ENCODE results near the gene KCNQ5.
"Not testable (repeated sequence)": the region's sequence is repeated elsewhere in the genome, so short reads cannot be mapped to it uniquely, and the experiment has no call there.

The KCNQ5 gene

DNA sequence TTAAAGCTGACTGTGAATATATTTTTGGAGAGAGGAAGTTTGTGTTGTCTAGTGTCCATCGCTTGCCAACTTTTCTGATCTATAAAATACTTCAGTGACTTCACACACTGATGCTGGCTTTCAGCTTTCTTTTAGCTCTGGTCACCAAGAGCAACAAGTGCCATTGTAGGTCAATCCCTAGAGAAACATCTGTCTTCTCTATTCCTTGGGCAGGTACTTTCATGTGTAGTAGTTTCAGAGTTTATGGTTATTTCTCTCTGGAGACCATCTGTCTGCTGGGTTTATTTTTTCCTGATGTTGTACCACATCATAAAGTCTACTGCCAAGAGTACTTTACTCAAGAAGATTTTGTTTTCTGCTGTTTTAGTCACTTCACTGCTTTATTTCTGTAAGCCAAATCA lies 353.5 kb downstream of the KCNQ5 start:
- H3K27me3 Mint-ChIP-seq: no peaks in the 10 kb centered on the region
- no peaks in the 10 kb centered on the region for H3K4me1 Mint-ChIP-seq (ENCODE audit: low read depth)
- no peak overlapping the region for H3K4me3 Mint-ChIP-seq
- peaks cover 18% of the 10 kb centered on the region for H3K36me3 Mint-ChIP-seq
- no peaks in the 10 kb centered on the region for H3K9me3 Mint-ChIP-seq (ENCODE audit: low read depth)
- no peak overlapping the region for H3K27ac Mint-ChIP-seq

DNA sequence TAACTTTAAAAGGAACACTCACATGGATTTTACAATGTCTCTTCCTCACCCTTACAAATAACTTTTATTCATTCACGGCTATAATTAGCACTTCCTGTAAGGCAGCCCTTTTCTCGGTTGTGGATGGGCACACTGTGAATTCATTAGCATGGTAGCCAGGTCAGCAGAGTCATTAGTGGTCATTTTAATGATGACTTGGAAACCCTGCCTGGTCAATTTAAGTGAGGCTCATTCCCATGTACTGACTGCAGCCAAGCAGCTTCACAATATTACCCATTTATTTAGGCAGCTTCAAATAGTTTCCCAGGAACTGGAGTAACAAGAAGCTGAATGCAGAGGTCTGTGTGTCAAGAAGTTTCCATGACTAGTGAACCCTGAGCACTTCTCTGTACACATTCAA lies 354.6 kb downstream of the KCNQ5 start:
- Mint-ChIP-seq H3K4me3 (no peak overlapping the region), H3K27ac (no peak overlapping the region), H3K36me3 (peaks cover 18% of the 10 kb centered on the region), H3K27me3 (no peaks in the 10 kb centered on the region), H3K9me3 (ENCODE audit: low read depth) (peaks cover under 1% of the 10 kb centered on the region), H3K4me1 (ENCODE audit: low read depth) (no peaks in the 10 kb centered on the region)

DNA sequence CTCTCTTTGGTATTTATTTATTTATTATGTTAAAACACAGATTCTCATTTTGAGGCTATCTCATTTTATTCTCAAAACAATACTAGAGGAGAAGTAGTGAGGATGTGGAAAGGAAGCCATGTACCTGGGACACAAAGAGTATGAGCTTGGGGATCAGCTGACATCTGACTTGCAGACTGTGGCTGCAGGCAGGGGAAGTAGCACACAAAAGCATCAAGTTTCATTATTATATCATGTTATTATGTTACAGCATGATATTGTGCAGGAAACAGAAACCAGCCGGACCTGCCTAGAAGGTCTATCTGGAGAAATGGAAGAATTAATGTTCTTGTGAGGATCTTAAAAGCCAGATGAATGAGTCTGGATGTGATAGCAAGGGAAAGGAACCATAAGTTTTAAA lies 355.2 kb downstream of the KCNQ5 start:
- Mint-ChIP-seq H3K9me3 (ENCODE audit: low read depth) (peaks cover 3% of the 10 kb centered on the region), H3K36me3 (peaks cover 24% of the 10 kb centered on the region), H3K4me3 (no peak overlapping the region), H3K4me1 (ENCODE audit: low read depth) (no peaks in the 10 kb centered on the region), H3K27me3 (no peaks in the 10 kb centered on the region), H3K27ac (no peak overlapping the region)

DNA sequence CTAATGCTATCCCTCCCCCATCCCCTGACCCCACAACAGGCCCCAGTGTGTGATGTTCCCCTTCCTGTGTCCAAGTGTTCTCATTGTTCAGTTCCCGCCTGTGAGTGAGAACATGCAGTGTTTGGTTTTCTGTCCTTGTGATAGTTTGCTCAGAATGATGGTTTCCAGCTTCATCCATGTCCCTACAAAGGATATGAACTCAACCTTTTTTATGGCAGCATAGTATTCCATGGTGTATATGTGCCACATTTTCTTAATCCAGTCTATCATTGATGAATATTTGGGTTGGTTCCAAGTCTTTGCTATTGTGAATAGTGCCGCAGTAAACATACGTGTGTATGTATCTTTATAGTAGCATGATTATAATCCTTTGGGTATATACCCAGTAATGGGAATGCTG lies 356.9 kb downstream of the KCNQ5 start:
- not testable (repeated sequence) for H3K9me3 Mint-ChIP-seq (ENCODE audit: low read depth); H3K27me3 Mint-ChIP-seq; H3K27ac Mint-ChIP-seq; H3K4me3 Mint-ChIP-seq; H3K4me1 Mint-ChIP-seq (ENCODE audit: low read depth)
- H3K36me3 Mint-ChIP-seq: peaks cover 29% of the 10 kb centered on the region

DNA sequence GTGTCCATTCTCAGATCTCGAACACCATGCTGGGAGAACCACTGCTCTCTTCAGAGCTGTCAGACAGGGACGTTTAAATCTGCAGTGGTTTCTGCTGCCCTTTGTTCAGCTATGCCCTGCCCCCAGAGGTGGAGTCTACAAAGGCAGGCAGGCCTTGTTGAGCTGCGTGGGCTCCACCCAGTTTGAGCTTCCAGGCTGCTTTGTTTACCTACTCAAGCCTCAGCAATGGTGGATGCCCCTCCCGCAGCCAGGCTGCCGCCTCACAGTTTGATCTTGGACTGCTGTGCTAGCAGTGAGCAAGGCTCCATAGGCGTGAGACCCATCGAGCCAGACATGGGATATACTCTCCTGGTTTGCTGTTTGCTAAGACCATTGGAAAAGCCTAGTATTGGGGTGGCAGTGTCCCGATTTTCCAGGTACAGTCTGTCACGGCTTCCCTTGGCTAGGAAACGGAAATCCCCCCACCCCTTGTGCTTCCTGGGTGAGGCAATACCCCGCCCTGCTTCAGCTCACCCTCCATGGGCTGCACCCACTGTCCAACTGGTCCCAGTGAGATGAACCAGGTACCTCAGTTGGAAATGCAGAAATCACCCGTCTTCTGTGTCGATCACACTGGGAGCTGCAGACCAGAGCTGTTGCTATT lies 362.4 kb downstream of the KCNQ5 start:
- peaks cover 20% of the 10 kb centered on the region for H3K9me3 Mint-ChIP-seq (ENCODE audit: low read depth)
- not testable (repeated sequence) for H3K4me1 Mint-ChIP-seq (ENCODE audit: low read depth); H3K4me3 Mint-ChIP-seq; H3K27me3 Mint-ChIP-seq; H3K27ac Mint-ChIP-seq
- H3K36me3 Mint-ChIP-seq: peaks cover 28% of the 10 kb centered on the region

DNA sequence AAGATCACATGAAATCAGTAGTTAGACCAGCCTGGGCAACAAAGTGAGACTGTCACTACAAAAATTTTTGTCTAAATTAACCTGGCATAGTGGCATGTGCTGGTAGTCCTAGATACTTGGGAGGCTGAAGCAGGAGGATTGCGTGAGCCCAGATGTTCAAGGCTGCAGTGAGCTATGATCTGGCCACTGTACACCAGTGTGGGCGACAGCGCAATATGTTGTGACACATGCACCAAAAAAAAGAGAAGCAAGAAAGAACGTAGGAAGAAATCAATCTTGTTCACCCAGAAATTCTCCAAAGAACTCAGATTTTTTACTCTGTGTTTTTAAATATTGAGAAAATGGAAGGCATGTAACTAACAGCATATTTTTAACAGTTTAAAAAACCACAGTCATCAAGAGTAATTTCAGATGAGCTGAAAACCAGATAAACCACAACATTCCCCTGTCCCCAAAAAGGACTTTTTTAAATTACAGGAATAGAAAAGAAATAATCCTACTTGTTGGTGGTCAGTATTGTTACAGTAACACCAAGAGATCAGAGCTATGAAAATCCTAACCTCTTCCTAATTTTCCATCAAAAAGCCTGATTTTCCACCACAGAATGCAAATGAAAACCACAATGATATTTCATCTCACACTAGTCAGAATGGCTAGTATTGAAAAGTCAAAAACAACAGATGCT lies 363.3 kb downstream of the KCNQ5 start:
- no peak overlapping the region for H3K27ac Mint-ChIP-seq
- H3K27me3 Mint-ChIP-seq: no peaks in the 10 kb centered on the region
- no peak overlapping the region for H3K4me3 Mint-ChIP-seq
- peaks cover 20% of the 10 kb centered on the region for H3K9me3 Mint-ChIP-seq (ENCODE audit: low read depth)
- H3K4me1 Mint-ChIP-seq (ENCODE audit: low read depth): no peaks in the 10 kb centered on the region
- peaks cover 26% of the 10 kb centered on the region for H3K36me3 Mint-ChIP-seq

DNA sequence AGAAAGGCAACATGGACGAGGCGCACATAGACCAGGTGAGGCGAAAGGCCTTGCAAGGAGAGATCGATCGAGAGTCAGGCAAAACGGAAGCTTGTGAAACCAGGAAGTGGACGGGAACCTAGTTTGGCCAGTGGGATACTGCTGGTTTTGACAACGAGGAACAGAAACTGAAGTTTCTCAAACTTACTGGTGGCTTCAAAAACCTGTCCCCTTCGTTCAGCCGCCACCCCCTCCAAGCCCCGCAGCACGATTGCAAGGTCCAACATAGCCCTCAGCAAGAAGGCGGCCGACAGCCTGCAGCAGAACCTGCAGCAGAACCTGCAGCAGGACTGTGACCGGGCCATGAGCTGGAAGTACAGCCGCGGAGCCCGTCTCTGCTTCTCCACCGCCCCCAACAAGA lies 365.4 kb downstream of the KCNQ5 start:
- Mint-ChIP-seq H3K27ac (no peak overlapping the region), H3K27me3 (no peaks in the 10 kb centered on the region)

DNA sequence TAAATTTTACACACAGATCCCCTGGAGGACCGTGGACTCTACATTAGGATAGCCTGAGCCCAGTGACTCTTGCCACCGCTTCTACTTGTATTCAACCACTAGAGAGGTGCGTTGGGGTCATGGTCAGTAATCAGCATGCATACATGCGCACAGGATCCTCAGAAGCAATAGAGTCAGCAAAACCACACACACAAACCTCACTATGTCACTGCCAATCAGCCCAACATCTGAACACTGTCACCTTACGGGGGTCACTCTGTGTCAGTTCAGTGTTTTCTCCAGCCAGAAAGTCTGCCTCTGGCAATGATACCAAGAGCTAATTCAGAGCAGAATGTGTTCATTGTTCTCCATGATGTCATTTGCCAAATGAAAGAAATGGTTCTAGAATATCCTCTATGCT lies 378.1 kb downstream of the KCNQ5 start:
- no peaks in the 10 kb centered on the region for H3K9me3 Mint-ChIP-seq (ENCODE audit: low read depth)
- no peaks in the 10 kb centered on the region for H3K27me3 Mint-ChIP-seq
- H3K27ac Mint-ChIP-seq: no peak overlapping the region
- peaks cover 16% of the 10 kb centered on the region for H3K36me3 Mint-ChIP-seq
- H3K4me1 Mint-ChIP-seq (ENCODE audit: low read depth): no peaks in the 10 kb centered on the region
- no peak overlapping the region for H3K4me3 Mint-ChIP-seq

More for the DNA sequence above, 365.4 kb downstream of the KCNQ5 start:
- no peaks in the 10 kb centered on the region for H3K4me1 Mint-ChIP-seq (ENCODE audit: low read depth)
- H3K9me3 Mint-ChIP-seq (ENCODE audit: low read depth): peaks cover 17% of the 10 kb centered on the region
- H3K4me3 Mint-ChIP-seq: no peak overlapping the region
- peaks cover 18% of the 10 kb centered on the region for H3K36me3 Mint-ChIP-seq

DNA sequence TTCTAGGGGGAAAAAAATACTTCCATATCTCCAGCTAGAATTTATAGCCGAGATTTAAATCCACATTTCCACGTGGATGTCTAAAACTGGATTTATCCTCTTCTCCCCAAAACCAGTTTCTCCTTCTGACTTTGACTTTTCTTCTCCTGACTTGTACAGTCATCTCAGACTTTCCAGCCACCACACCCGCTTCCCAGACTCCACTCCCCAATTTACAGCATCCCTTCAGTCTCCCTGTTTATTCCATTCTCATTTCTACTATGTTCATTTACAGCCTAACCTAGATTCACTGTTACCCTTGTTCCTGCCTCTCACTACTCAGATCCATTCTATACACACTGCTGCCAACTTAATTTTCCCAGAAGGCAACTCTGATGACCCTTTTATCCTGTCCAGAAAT lies 378.6 kb downstream of the KCNQ5 start:
- Mint-ChIP-seq H3K4me3 (no peak overlapping the region), H3K36me3 (peaks cover 16% of the 10 kb centered on the region), H3K27me3 (no peaks in the 10 kb centered on the region), H3K4me1 (ENCODE audit: low read depth) (no peaks in the 10 kb centered on the region), H3K9me3 (ENCODE audit: low read depth) (no peaks in the 10 kb centered on the region), H3K27ac (no peak overlapping the region)

DNA sequence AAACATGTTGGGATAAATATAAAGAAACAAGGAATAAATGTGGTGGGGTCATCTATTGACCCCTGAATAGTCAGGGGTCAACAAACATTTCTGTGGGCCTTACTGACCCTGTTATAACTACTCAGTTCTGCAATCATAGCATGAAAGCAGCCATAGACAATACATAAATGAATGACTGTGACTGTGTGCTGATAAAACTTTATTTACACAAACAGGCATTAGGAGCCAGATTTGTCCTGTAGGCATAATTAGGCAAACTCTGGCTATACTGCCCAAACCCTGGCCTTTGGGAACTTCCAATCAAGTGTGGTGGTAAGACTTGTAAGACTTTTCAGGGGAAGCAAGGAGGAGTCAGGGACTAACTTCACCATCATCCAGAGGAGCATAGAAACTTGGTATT lies 380.7 kb downstream of the KCNQ5 start:
- Mint-ChIP-seq H3K36me3 (peaks cover 23% of the 10 kb centered on the region), H3K4me3 (no peak overlapping the region), H3K9me3 (ENCODE audit: low read depth) (peaks cover under 1% of the 10 kb centered on the region), H3K4me1 (ENCODE audit: low read depth) (no peaks in the 10 kb centered on the region), H3K27ac (no peak overlapping the region), H3K27me3 (no peaks in the 10 kb centered on the region)

DNA sequence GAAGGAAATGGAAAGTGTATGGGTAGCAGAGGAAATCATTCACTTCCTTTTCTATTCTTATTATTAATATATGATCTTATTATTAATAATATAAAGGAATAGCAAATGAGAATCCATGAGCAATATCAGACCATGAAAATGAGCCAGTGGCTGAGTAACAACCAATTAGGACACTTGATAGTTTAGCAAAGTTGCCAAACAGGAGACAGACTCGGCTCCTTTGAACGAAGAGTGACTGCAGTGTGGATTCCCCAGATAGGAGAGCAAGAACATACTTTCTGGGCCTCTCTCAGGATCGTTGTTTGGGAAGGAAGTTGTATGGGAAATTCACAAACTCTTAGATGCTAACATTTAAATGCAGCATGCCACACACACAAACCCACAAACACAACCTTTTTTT lies 381.4 kb downstream of the KCNQ5 start:
- Mint-ChIP-seq H3K27me3 (no peaks in the 10 kb centered on the region), H3K4me3 (no peak overlapping the region), H3K27ac (no peak overlapping the region), H3K36me3 (peaks cover 28% of the 10 kb centered on the region), H3K4me1 (ENCODE audit: low read depth) (no peaks in the 10 kb centered on the region), H3K9me3 (ENCODE audit: low read depth) (peaks cover 8% of the 10 kb centered on the region)

DNA sequence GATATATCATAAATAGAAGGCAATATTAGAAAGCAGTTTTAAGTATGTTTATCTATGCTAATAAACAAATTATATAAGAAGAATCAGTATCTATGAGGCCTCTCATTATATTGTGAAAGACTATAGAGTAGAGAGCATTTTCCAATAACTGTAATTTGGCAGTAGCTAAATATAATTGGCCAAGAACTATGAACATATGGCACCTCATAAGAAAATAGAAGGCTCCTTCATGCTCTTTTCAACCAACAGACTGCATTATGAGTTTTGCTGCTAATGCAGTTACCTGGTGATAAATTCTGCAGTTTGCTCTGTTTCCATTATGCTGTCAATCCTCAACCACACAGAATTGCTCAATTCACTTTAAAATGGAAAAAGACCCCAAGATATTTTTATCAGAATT lies 382.4 kb downstream of the KCNQ5 start:
- peaks cover 32% of the 10 kb centered on the region for H3K36me3 Mint-ChIP-seq
- H3K27me3 Mint-ChIP-seq: no peaks in the 10 kb centered on the region
- no peak overlapping the region for H3K27ac Mint-ChIP-seq
- H3K9me3 Mint-ChIP-seq (ENCODE audit: low read depth): peaks cover 10% of the 10 kb centered on the region
- no peaks in the 10 kb centered on the region for H3K4me1 Mint-ChIP-seq (ENCODE audit: low read depth)
- no peak overlapping the region for H3K4me3 Mint-ChIP-seq

DNA sequence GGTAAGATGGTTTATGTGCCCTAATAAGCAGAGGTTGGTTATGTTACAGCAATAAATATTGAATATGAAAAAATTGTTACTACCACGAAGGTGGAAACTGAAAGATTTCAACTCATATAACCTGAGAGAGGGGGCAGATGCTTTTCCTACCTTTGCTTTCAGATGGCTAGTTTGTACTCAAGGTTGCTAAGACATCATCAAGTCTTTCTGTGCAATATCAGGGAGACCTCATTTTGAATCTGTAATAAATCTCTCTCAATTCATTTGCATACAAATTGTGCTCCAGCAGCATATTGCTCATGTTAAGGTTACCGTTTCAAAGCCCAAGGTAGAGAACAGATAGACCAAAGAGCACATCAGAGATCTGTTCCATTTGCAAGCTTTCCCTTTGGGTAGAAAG lies 383.0 kb downstream of the KCNQ5 start:
- H3K36me3 Mint-ChIP-seq: peaks cover 35% of the 10 kb centered on the region
- H3K27me3 Mint-ChIP-seq: no peaks in the 10 kb centered on the region
- H3K27ac Mint-ChIP-seq: no peak overlapping the region
- H3K9me3 Mint-ChIP-seq (ENCODE audit: low read depth): peaks cover 10% of the 10 kb centered on the region
- no peaks in the 10 kb centered on the region for H3K4me1 Mint-ChIP-seq (ENCODE audit: low read depth)
- H3K4me3 Mint-ChIP-seq: no peak overlapping the region

DNA sequence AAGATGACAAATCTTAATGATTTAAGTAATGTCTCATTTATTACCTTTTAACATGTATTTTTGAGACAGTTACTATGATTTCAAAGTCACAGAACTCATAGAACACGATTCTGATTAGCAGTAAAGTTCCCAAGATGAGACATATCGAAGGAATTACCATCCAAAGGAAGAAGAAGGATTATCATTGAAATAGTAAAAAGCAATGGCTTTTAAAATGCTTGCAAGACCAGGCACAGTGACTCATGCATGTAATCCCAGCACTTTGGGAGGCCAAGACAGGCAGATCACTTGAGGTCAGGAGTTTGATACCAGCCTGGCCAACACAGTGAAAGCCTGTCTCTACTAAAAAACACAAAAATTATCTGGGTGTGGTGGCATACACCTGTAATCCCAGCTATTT lies 384.3 kb downstream of the KCNQ5 start:
- Mint-ChIP-seq H3K27ac (no peak overlapping the region), H3K9me3 (ENCODE audit: low read depth) (peaks cover 10% of the 10 kb centered on the region), H3K4me1 (ENCODE audit: low read depth) (no peaks in the 10 kb centered on the region), H3K4me3 (no peak overlapping the region), H3K27me3 (no peaks in the 10 kb centered on the region), H3K36me3 (peaks cover 27% of the 10 kb centered on the region)

DNA sequence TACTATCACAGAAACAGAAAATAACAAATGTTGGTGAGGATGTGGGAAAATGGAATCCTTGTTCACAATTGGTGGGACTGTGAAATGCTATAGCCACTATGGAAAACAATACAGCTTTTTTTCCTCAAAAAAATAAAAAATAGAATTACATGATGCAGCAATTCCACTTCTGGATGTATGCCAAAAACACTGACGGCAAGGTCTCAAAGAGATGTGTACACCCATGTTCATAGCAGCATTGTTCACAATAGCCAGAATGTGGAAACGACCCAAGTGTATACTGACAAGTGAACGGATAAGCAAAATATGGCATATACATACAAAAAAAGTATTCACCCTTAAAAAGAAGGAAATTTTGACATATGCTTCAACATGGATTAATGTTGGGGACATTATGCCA lies 390.1 kb downstream of the KCNQ5 start:
- no peak overlapping the region for H3K4me3 Mint-ChIP-seq
- H3K27ac Mint-ChIP-seq: no peak overlapping the region
- no peaks in the 10 kb centered on the region for H3K4me1 Mint-ChIP-seq (ENCODE audit: low read depth)

DNA sequence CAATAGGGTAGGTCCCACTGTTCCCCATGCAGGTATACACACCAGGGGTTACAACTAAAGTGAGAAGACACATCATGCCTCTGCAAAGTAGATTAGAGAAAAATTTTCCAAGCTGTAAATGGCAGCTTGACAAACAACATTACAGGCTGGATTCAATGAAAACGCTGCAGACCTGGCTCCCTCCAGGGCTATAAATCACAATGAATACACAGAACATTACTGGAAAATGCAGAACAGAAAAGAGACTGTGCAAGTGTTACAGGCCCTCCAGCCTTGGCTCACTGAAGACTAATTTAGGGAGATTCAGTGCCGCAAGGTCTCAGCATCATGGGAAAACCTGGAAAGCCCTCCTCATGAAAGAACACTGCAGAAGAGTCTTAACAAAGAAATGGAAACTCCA lies 395.6 kb downstream of the KCNQ5 start:
- Mint-ChIP-seq H3K27ac (no peak overlapping the region), H3K36me3 (peaks cover 2% of the 10 kb centered on the region), H3K4me3 (no peak overlapping the region), H3K27me3 (no peaks in the 10 kb centered on the region), H3K4me1 (ENCODE audit: low read depth) (no peaks in the 10 kb centered on the region), H3K9me3 (ENCODE audit: low read depth) (no peaks in the 10 kb centered on the region)

More for the DNA sequence above, 390.1 kb downstream of the KCNQ5 start:
- Mint-ChIP-seq H3K9me3 (ENCODE audit: low read depth) (peaks cover 10% of the 10 kb centered on the region), H3K27me3 (no peaks in the 10 kb centered on the region), H3K36me3 (peaks cover 21% of the 10 kb centered on the region)
